Measurements from ENCODE around the gene FOXP3. TPM values are rescaled to one million over a fixed set of nuclear protein-coding genes. Genes with fewer than 3 reads are reported as not detected.
"Not testable (repeated sequence)": the region's sequence is repeated elsewhere in the genome, so short reads cannot be mapped to it uniquely, and the experiment has no call there.

Gene FOXP3, protein sequence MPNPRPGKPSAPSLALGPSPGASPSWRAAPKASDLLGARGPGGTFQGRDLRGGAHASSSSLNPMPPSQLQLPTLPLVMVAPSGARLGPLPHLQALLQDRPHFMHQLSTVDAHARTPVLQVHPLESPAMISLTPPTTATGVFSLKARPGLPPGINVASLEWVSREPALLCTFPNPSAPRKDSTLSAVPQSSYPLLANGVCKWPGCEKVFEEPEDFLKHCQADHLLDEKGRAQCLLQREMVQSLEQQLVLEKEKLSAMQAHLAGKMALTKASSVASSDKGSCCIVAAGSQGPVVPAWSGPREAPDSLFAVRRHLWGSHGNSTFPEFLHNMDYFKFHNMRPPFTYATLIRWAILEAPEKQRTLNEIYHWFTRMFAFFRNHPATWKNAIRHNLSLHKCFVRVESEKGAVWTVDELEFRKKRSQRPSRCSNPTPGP
- 0.16 TPM for total RNA-seq

- no peak for DNase-seq
Measured at GRCh38 chrX:49264460-49264859, at the start of gene FOXP3. FOXP3 (minus strand) TSS chrX:49264710; CDS start chrX:49258505, 6,205 bp downstream.

GRCh38 chrX:49312176-49312575 is 47.7 kb upstream of the FOXP3 start:
- DNase-seq: no peak

DNA sequence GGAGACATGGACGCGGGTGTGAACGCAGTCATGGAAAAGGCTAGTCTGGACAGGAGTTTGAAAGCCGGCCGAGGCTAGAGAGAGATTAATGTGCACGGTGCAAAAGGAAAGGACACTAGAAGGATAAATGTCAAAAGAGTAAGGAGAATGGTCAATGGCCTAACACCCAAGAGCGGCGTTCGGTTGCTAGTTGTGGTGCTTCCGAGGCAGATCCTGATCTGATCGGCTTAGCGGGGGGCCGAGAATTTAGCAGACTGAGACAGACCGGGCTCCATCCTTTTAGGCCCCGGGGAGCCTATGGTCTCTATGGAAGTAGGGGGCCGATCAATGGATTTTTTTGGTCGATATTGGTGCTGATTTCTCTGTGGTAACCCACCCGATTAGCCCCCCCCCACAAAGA is 45.9 kb upstream of the FOXP3 start:
- no peak for DNase-seq

- no peak for DNase-seq
Measured at GRCh38 chrX:49309401-49309981, 45.0 kb upstream of the FOXP3 start.

GRCh38 chrX:49308604-49309269 is 44.2 kb upstream of the FOXP3 start:
- DNase-seq: no peak

GRCh38 chrX:49307775-49308174 is 43.3 kb upstream of the FOXP3 start:
- not testable (repeated sequence) for DNase-seq

- DNase-seq: no peak
Measured at GRCh38 chrX:49303346-49303745, 38.8 kb upstream of the FOXP3 start, which contains the start of gene GAGE10. GAGE10 (plus strand) TSS chrX:49303646; CDS start chrX:49304860, 1,214 bp downstream.

DNA sequence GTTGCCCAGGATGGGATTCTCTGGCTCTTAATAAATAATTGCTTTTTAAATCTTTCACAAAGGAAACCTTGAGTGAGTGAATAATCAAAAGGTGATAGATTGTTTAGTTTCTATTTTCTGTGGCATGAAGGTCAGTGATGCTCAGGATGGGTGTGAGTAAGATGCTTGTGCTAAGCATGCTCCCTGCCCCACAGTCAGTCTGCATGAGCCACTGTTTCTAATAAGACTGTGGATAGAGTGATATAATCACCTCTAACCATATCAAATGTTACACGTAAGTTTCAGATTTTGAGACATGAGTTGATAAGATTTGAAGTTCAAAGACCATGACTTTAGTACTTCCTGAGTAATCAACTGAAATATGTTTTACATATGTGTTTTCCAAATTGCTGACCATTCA is 36.2 kb upstream of the FOXP3 start:
- DNase-seq: no peak

- not testable (repeated sequence) for DNase-seq
Measured at GRCh38 chrX:49299293-49299692, 34.8 kb upstream of the FOXP3 start.

DNA sequence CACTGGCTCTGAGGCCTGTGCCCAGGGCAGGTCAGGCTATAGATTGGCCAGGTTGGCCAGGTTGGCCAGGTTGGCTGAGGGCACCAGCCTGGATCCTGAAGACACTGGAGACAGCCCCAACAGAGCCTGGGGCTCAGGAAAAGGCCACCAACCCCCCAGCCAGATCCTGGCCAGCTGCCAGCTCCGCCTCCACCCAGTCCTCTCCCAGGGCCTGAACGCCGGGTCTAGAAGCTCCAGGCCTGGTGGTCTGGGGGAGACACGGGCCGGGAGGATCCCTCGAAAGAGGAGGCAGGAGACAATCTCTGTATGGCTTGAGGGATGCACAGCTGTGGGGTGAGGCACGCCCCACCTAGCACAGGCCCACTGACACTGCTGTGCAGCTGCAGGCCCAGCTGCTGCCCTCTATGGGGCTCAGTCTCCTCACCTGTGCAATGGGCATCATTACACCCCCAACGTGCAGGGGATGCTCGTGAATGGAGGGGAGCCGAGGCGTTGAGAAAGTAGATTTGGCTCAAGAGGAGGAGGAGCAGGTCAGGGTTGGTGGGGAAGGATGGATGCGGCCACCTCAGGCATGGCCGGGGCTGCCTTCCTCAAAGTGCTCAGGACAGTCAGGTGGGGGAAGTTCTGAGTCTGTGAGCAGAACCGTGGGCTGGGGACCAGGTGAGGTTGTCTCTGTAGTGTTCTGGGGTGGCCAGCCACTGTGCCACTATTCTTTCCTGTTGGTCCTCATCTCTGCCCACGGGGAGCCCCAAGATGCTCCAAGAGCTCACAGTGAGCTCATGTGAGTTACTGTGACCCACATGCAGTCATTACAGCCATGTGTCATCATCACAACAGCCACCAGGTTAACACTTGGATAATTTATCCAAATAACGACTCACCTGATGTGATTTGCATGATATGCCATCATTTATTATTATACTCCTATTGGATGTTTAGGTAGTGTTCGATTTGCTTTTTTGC is 28.2 kb upstream of the FOXP3 start:
- no peak for DNase-seq

- no peak for DNase-seq
Measured at GRCh38 chrX:49291615-49292337, 27.3 kb upstream of the FOXP3 start.

DNA sequence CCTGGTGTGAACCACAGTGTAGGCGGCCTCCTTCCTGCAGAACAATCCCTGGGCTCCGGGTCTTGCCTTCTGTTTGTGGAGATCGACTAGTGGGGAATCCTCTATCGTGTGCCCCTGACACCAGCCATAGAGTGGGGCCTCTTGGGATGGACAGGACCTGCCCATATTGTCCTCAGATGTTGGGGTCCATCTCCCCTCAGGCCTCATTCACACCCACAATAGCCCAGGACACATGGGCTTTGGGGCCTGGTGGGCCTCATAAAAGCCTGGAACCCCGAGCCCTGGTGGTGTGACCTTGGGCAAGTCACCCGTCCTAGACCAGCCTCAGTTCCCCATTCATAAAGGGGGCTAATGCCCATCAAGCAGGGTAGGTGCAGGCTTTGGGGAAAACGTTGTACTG is 25.7 kb upstream of the FOXP3 start:
- DNase-seq: no peak

DNA sequence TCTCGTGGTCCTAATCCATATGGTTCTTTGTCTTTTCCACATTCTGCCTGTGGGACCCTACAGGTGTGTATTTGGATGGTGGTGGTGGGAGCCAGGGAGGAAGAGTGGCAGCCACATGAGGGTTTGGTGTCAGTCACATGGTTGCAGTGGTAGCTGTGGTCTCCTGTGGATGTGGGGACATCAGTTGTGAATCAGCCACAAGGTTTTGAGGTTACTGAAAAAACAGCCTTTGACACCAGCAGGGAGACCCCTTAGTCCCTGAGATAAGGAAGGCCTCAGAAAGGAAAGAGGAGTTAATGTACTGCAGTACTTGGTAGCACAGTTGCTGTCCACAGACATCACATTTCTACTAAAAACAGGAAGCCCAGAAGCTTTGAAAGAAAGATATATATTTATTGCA is 23.2 kb upstream of the FOXP3 start:
- no peak for DNase-seq

- no peak for DNase-seq
Measured at GRCh38 chrX:49286581-49286980, 22.1 kb upstream of the FOXP3 start.

DNA sequence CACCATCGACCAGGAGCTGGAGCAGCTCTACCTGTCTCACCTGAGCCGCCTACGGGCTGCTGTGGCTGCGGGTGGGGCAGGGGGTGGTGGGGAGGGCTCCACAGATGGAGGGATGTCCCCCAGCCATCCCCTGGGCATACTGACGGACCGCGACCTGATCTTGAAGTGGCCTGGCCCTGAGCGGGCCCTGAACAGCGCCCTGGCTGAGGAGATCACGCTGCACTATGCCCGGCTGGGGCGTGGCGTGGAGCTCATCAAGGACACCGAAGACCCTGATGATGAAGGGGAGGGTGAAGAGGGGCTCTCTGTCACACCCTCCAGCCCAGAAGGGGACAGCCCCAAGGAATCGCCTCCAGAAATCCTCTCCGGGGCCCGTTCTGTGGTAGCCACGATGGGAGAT is 21.6 kb upstream of the FOXP3 start:
- no peak for DNase-seq

DNA sequence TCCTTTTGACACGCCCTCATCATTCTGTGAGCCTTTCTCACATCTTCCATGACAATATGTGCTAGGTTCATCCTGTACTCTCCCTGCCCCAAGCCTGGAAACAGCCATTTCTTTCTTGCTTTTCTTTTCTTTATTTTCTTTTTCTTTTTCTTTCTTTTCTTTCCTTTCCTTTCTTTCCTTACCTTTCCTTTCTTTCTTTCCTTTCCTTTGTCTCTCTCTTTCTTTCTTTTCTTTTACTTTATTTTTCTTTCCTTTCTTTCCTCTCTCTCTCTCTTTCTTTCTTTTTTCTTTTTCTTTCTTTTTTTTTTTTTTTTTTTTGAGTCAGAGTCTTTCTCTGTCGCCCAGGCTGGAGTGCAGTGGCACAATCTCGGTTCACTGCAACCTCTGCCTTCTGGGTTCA is 19.7 kb upstream of the FOXP3 start:
- no peak for DNase-seq

- DNase-seq: peak; percentile 10
Measured at GRCh38 chrX:49282647-49283011, 18.1 kb upstream of the FOXP3 start.

- DNase-seq: no peak
Measured at GRCh38 chrX:49278081-49278480, 13.6 kb upstream of the FOXP3 start.

GRCh38 chrX:49277535-49277830 is 13.0 kb upstream of the FOXP3 start:
- DNase-seq: no peak

DNA sequence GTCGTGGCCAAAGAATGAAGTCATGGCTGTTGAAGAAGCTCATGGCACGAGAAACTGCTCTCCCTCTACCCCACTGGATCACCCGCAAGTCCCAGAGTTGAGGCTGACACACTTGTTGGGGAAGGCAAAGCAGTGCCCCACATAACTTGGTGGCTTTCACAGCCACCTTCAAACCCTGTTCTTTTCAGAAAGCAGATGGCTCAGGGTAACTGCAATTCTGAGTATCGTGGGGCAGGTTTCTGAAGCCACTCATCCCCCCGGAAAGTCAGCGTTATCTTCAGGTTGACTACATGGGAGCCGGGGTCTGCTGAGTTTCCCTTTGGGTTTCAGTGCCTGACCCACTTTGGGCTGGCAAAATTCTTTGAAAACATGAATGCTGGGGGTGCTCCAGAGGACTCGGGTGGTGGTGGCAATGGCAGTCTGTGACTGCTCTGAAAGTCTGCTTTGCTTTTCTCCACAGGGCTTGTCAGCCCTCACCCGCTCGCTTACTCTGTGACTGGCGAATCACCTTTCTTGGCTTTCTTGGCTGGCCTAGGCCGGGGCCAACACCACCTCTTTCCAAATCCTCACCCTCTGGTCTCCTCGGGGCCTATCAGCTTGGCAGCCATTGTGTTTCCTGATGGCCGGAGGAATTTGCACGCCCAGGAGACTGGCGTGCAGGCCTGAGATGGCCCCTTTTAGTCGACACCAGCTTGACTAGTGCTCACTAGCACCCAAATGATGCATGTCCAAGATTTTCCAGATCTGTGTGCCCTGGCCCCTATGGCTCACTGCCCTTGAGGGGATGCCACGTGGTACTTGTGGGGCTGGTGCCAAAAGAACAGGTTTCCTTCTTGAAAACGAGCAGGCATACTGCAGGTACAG is 12.4 kb upstream of the FOXP3 start:
- no peak for DNase-seq

GRCh38 chrX:49276207-49276606 is 11.7 kb upstream of the FOXP3 start:
- no peak for DNase-seq
